BLaER1 treated with 17β-estradiol and CSF1 and Interleukin-3, amounts not matched to agents 10 nM and 100 nM (cell line): ENCODE results near the gene PRUNE2.
"Not testable (repeated sequence)": the region's sequence is repeated elsewhere in the genome, so short reads cannot be mapped to it uniquely, and the experiment has no call there.

Experiments
- H3K27ac ChIP-seq, 11 experiments: shearing (Covaris generic); formaldehyde crosslinking; 2 replicates each; pipeline ENCODE4 v1.8.1; 2022
- H3K27me3 ChIP-seq, 11 experiments: shearing (Covaris generic); formaldehyde crosslinking; 2 replicates each; pipeline ENCODE4 v1.8.1; 2022
- H3K36me3 ChIP-seq, 11 experiments: shearing (Covaris generic); formaldehyde crosslinking; 2 replicates each; pipeline ENCODE4 v1.8.1; 2022
- H3K4me1 ChIP-seq, 10 experiments: shearing (Covaris generic); formaldehyde crosslinking; 2 replicates each; pipeline ENCODE4 v1.8.1; 2022
- H3K4me2 ChIP-seq, 11 experiments: shearing (Covaris generic); formaldehyde crosslinking; 2 replicates each; pipeline ENCODE4 v1.8.1; 2022
- H3K4me3 ChIP-seq, 10 experiments: shearing (Covaris generic); formaldehyde crosslinking; 2 replicates each; pipeline ENCODE4 v1.8.1; 2022
- H3K9ac ChIP-seq, 11 experiments: shearing (Covaris generic); formaldehyde crosslinking; 2 replicates each; pipeline ENCODE4 v1.8.1; 2022
- H3K9me3 ChIP-seq, 11 experiments: shearing (Covaris generic); formaldehyde crosslinking; replicated peaks in 1 of 11; 2 replicates each; pipeline ENCODE4 v1.8.1; 2022
- H4K20me1 ChIP-seq, 11 experiments: shearing (Covaris generic); formaldehyde crosslinking; 2 replicates each; pipeline ENCODE4 v1.8.1; 2022
- Cebpa-rat ChIP-seq, 11 experiments: shearing (Covaris generic); IDR thresholded peaks; 2 replicates each; pipeline ENCODE4 v1.8.1; 2022

The PRUNE2 gene

DNA sequence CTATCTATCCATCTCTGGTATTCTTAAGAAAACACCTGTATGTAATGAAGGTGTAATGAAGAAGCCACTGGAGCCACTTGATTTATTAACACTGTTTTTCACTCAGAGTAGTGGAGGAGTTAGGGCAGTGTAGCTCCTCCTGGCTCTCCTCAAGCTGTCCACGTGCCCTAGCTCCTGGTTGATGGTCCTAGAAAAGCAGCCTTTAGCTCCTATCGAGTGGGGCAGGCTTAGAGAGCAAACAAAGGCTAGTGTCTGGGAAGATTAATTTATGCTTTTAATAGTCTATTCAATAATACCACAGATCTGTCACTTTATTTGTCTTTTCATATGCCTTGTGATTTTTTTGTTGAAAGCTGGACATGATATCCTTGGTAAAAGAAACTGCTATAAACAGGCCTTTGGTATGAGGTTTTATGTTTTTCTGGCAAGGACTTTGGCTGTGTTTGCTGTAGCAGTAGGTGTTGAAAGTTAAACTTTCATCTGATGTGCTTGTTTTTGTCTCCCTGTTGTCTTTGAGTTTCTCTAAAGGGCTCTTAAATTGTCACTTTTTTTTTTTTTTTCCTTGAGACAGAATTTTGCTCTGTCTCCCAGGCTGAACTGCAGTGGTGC, 305.8 kb downstream of the PRUNE2 start:
- no peak overlapping the region for H3K4me2 ChIP-seq
- H3K27ac ChIP-seq, result no peak overlapping the region
- TF ChIP-seq Cebpa-rat (IDR thresholded peaks at IDR 0.05), result no peak
- H3K4me3 ChIP-seq, result no peak overlapping the region
- H3K9ac ChIP-seq, result no peak overlapping the region
- H3K36me3 ChIP-seq, result no peaks in the 10 kb centered on the region
- no peaks in the 10 kb centered on the region for H4K20me1 ChIP-seq
- H3K4me1 ChIP-seq, result peaks cover 4 to 68% (median 9%) of the 10 kb centered on the region in 10 experiments; a peak in 17 of 20 replicates
- H3K27me3 ChIP-seq, result no peaks in the 10 kb centered on the region
- H3K9me3 ChIP-seq, result peaks cover 0 to 4% (median 0%) of the 10 kb centered on the region in 11 experiments; a peak in 1 of 22 replicates

DNA sequence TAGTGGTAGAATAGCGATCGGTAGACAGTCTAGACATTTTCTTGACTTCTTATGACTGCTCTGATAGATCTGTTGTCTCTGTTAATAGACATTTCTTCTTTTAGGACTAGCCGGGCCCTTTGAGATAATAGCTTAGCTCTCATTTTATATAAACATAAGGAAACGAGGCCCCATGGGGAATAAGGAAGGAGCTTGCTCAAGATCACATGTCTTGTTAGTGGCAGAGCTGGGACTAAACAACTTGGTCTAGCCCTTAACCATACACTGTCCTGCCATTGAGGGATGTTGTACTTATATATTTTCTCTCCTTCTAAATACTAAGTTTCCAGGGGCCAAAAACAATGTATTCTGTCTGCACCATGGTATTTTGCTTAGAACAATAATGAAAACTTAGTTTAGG, 306.9 kb downstream of the PRUNE2 start:
- H3K4me2 ChIP-seq, result peak overlapping the region in 8 of 11 experiments; percentile 4 to 69 (median 30); a peak in 10 of 22 replicates
- no peak overlapping the region for H3K9ac ChIP-seq
- H3K4me1 ChIP-seq, result peaks cover 4 to 68% (median 9%) of the 10 kb centered on the region in 10 experiments; a peak in 17 of 20 replicates
- no peak for TF ChIP-seq Cebpa-rat (IDR thresholded peaks at IDR 0.05)
- peaks cover 0 to 4% (median 0%) of the 10 kb centered on the region in 11 experiments; a peak in 1 of 22 replicates for H3K9me3 ChIP-seq
- H3K4me3 ChIP-seq, result no peak overlapping the region
- no peaks in the 10 kb centered on the region for H4K20me1 ChIP-seq
- H3K27me3 ChIP-seq, result no peaks in the 10 kb centered on the region
- no peaks in the 10 kb centered on the region for H3K36me3 ChIP-seq
- peak overlapping the region in 1 of 11 experiments; percentile 1; a peak in 1 of 22 replicates for H3K27ac ChIP-seq

DNA sequence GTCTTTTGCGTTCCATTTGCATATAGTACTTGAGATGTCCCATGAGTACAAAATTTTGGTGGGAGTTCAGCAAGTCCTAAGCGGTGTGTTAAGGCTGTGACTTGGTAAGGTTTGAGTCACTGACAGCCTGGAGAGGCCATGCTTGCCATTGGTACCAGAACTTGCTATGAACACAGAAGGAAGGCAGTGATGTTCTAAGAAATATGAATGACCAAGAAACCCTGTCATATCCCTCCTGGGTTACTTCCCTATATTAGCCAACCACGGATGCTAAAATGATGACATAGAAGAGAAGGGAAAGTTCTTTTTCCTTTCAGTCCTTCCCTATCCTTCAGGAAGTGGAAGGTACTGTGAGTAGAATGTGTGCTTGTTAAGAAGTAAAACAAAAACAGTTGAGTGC, 310.3 kb downstream of the PRUNE2 start:
- H3K27ac ChIP-seq, result peak overlapping the region in 4 of 11 experiments; percentile 17 to 58 (median 52); a peak in 7 of 22 replicates
- no peak overlapping the region for H3K4me3 ChIP-seq
- TF ChIP-seq Cebpa-rat (IDR thresholded peaks at IDR 0.05), result no peak
- H3K4me2 ChIP-seq, result peak overlapping the region in 6 of 11 experiments; percentile 25 to 80 (median 60); a peak in 10 of 22 replicates
- H3K9me3 ChIP-seq, result peaks cover 0 to 4% (median 0%) of the 10 kb centered on the region in 11 experiments; a peak in 1 of 22 replicates
- H3K36me3 ChIP-seq, result no peaks in the 10 kb centered on the region
- H3K9ac ChIP-seq, result no peak overlapping the region
- H3K4me1 ChIP-seq, result peaks cover 4 to 83% (median 14%) of the 10 kb centered on the region in 10 experiments; a peak in 17 of 20 replicates
- no peaks in the 10 kb centered on the region for H3K27me3 ChIP-seq
- H4K20me1 ChIP-seq, result no peaks in the 10 kb centered on the region

DNA sequence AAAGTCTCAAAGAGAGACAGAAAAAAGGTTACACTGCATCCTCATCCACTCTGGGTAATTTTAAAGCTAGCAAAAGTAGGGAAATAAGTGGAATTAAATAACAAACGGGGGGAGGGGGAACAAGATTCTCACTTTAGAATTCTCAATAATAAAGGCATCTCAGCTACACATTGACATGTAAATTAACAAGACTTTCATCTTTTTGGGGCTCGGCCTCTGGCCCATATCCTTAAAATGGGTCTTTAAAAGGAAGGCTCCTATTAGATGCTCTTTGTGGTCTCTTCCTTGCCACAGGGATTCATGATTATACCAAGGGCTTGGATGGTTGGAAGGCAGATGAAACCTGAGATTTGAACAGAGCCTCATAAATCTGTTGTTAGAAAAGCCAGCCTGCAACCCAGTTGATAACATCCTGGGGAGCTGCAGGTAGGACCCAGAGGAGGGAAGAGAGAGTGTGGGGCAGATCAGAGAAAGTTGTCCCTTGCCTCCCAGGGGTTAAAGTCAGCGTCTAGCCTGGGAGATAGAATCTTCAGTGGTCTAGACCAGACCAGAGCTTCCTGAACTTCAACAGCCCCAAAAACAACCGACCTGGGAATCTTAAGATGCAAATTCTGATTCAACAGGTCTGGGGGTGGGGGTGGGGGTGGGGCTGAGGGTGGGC, 311.0 kb downstream of the PRUNE2 start:
- Histone ChIP-seq H3K4me2 (peak overlapping the region in 4 of 11 experiments; percentile 19 to 71 (median 64); a peak in 8 of 22 replicates), H3K27me3 (no peaks in the 10 kb centered on the region), H4K20me1 (no peaks in the 10 kb centered on the region), H3K27ac (peak overlapping the region in 2 of 11 experiments; percentile 38 to 44; a peak in 3 of 22 replicates), H3K9me3 (peaks cover 0 to 4% (median 0%) of the 10 kb centered on the region in 11 experiments; a peak in 1 of 22 replicates), H3K36me3 (no peaks in the 10 kb centered on the region), H3K4me3 (no peak overlapping the region), H3K9ac (no peak overlapping the region), H3K4me1 (peaks cover 4 to 85% (median 14%) of the 10 kb centered on the region in 10 experiments; a peak in 17 of 20 replicates)
- TF ChIP-seq Cebpa-rat (IDR thresholded peaks at IDR 0.05), result no peak

DNA sequence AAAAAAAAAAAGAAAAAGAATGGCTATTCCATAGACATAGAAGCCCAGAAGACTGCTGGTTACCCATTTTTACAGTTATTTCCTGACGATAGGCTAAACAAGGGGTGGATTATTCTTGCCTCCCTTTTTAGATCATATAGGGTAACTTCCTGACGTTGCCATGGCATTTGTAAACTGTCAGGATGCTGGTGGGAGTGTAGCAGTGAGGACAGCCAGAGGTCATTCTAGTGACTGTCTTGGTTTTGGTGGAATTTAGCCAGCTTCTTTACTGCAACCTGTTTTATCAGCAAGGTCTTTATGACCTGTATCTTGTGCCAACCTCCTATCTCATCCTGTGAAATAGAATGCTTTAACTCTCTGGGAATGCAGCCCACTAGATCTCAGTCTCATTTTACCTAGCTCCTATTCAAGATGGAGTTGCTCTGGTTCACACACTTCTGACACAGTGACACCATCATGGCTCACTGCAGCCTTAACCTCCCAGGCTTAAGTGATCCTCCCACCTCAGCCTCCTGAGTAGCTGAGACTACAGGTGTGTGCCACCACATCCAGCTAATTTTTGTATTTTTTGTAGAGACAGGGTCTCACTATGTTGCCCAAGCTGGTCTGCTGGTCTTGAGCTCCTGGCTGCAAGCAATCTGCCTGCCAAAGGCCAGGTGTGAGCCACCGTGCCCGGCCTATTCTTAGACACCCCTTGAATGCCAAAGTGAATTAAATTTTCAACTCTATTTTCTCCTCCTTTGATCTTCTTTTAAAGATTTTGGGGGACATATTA, 311.8 kb downstream of the PRUNE2 start:
- not testable (repeated sequence) for H3K27ac ChIP-seq, H3K9ac ChIP-seq, H4K20me1 ChIP-seq, H3K9me3 ChIP-seq, H3K4me3 ChIP-seq, H3K27me3 ChIP-seq, H3K36me3 ChIP-seq
- Histone ChIP-seq H3K4me1 (peaks cover 4 to 80% (median 14%) of the 10 kb centered on the region in 10 experiments; a peak in 17 of 20 replicates), H3K4me2 (peak overlapping the region in 4 of 11 experiments; percentile 19 to 71 (median 64); a peak in 7 of 22 replicates)

DNA sequence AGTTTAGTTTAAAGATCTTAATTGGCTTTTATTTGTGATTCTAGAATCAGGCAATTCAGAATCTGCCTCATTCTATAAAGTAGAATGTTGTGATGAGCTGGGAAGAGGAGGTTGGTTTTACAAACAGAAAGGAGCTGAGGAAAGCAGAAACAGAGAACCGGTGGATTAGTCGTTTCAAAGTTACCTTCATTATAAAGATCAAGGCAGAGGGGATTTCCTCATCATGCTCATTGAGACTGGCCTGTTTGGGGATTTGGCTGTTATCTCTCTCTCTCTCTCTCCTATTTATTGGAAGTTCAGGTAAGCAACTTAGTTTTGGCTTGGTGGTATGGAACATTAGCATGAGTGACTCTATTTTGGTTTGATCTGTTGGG, 313.0 kb downstream of the PRUNE2 start:
- H3K4me2 ChIP-seq, result peak overlapping the region in 4 of 11 experiments; percentile 41 to 74 (median 70); a peak in 8 of 22 replicates
- no peaks in the 10 kb centered on the region for H3K36me3 ChIP-seq
- H3K27ac ChIP-seq, result peak overlapping the region in 3 of 11 experiments; percentile 2 to 32 (median 15); a peak in 3 of 22 replicates
- peaks cover 0 to 4% (median 0%) of the 10 kb centered on the region in 11 experiments; a peak in 1 of 22 replicates for H3K9me3 ChIP-seq
- no peaks in the 10 kb centered on the region for H3K27me3 ChIP-seq
- no peak overlapping the region for H3K4me3 ChIP-seq
- peaks cover 0 to 80% (median 11%) of the 10 kb centered on the region in 10 experiments; a peak in 10 of 20 replicates for H3K4me1 ChIP-seq
- no peak overlapping the region for H3K9ac ChIP-seq
- TF ChIP-seq Cebpa-rat (IDR thresholded peaks at IDR 0.05), result no peak
- H4K20me1 ChIP-seq, result no peaks in the 10 kb centered on the region

DNA sequence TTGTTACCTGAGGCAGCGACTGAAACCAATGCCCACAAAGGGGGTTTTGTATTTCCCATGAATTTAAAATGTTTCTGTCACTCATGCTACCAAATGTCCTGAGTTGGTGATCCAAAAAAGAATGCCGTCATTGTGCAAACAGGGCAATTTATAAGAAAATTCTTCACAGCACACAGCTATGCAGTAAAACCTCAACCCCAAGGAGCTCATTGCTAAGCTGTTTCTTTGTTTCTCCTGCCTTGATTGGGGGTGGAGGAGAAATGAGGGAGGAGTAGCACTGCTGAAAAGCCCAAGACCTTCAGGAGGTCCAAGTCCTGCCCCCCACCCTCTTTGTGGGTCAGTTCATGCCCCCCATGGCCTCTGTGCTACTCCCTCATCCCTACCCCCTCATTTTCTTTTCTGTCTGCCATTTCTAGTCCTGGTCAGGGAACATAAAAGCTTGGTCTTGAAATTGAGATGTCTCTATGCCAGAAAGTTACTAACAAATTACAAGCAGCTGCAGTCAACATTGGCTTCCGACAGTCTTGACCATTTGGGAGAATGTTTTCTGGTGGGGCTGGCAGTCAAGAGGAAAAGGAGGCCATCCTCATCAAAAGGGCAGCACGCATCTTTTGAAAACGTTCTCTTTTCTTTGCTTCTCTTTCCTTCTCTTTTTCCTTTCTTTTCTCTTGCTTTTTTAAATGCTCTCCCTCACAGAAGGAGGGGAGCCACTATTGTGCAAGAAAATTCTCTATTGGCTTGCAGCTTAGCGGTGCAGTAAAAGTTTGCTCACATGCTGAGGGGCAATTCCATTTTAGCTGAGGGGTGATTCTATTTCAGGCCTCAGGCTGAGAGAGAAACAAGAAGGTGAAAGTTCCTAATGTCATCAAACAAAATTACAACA, 313.6 kb downstream of the PRUNE2 start:
- Histone ChIP-seq H3K27ac (peak overlapping the region in 2 of 11 experiments; percentile 32 to 46; a peak in 5 of 22 replicates), H3K36me3 (no peaks in the 10 kb centered on the region), H3K4me3 (no peak overlapping the region), H3K4me2 (peak overlapping the region in 5 of 11 experiments; percentile 41 to 74 (median 67); a peak in 10 of 22 replicates), H4K20me1 (no peaks in the 10 kb centered on the region), H3K9me3 (peaks cover 0 to 4% (median 0%) of the 10 kb centered on the region in 11 experiments; a peak in 1 of 22 replicates), H3K4me1 (peaks cover 0 to 84% (median 11%) of the 10 kb centered on the region in 10 experiments; a peak in 10 of 20 replicates), H3K27me3 (no peaks in the 10 kb centered on the region), H3K9ac (no peak overlapping the region)
- TF ChIP-seq Cebpa-rat (IDR thresholded peaks at IDR 0.05), result 0 out of 22 replicates have a peak, but pooled peaks of 1 of the 11 experiments have one; percentile 14
